GM06990 (cell line): ENCODE data around the gene DDAH1.

Source experiments
- DNase-seq: peaks from one replicate; pipeline ENCODE4 v3.0.0-alpha.2; 2011; ENCODE audit not compliant: insufficient read length; ENCODE audit errors: extremely low read depth
- H3K27me3 ChIP-seq: replicated peaks from 2 replicates; pipeline ENCODE4 v1.6.0; 2011; ENCODE audit warnings: low read length; ENCODE audit not compliant: control insufficient read depth, insufficient read depth
- H3K36me3 ChIP-seq: 2 replicates; pipeline ENCODE4 v1.5.1; 2011; ENCODE audit warnings: low read length; ENCODE audit not compliant: control insufficient read depth, insufficient read depth
- H3K4me3 ChIP-seq: replicated peaks from 2 replicates; pipeline ENCODE4 v1.5.1; 2011; ENCODE audit warnings: low read depth, mild to moderate bottlenecking, control low read depth, low read length
- CTCF ChIP-seq: IDR thresholded peaks from 2 replicates; pipeline ENCODE4 v1.5.1; 2011; ENCODE audit warnings: low read length, control low read depth, mild to moderate bottlenecking, inconsistent platforms; ENCODE audit not compliant: insufficient read depth, poor library complexity, severe bottlenecking

The DDAH1 gene

DNA sequence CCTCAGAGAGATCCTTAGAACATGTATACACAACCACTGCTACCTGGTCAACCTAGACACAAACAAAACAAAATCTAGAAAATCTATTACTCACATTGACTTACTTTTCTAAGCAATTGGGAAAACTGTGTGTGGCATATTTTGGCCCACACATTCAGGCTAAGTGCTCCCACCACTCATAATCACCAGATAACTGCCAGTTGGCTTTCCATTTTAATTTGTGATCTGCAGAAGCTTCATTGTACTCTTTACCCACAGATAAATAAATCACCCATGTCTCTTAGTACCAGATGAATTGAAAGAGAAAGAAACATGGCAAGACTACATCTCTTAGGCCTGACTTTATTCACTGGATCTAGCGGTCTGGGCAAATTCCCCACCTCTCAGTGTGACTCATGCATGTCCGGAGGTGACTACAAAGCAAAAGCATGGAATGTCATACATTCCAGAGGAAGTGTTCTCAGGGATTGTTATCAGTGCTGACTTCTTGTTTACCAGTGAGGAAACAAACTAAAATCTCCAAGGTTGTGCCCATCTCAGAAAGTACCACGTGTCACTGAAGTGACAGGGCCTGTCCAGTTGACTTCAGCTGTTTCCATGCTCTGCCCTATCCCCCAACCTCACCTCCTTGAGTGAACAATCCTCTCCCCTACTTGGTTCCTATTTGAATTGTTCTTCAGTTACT is 136.1 kb downstream of the DDAH1 start:
- H3K4me3 ChIP-seq: no peak overlapping the region
- H3K27me3 ChIP-seq: no peaks in the 10 kb centered on the region
- H3K36me3 ChIP-seq: no peaks in the 10 kb centered on the region
- no peak for DNase-seq
- no peak for TF ChIP-seq CTCF

- TF ChIP-seq CTCF: no peak
Observed at GRCh38 chr1:85327759-85328158, 137.2 kb downstream of the DDAH1 start.

DNA sequence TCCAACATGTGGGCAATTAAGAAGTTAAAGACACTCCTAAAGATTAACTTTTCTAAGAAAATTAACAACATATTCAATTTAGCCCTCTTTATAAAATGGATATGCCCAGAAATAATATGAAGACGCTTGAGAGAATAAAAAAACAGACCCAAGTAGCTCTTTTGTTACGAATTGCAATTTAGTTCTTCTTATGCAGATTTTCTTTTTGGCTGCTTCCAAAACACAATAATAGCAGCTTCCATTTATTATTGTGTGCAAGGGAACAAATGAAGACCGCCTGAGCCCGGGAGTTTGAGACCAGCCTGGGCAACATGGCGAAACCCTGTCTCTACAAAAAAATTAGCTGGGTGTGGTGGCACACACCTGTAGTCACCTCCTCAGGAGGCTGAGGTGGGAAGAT is 138.1 kb downstream of the DDAH1 start:
- Histone ChIP-seq H3K27me3 (no peaks in the 10 kb centered on the region), H3K4me3 (no peak overlapping the region), H3K36me3 (no peaks in the 10 kb centered on the region)
- no peak for TF ChIP-seq CTCF
- no peak for DNase-seq

More at GRCh38 chr1:85327759-85328158, 137.2 kb downstream of the DDAH1 start:
- Histone ChIP-seq H3K4me3 (no peak overlapping the region), H3K36me3 (no peaks in the 10 kb centered on the region), H3K27me3 (no peaks in the 10 kb centered on the region)
- DNase-seq: no peak

- Histone ChIP-seq H3K36me3 (no peaks in the 10 kb centered on the region), H3K27me3 (no peaks in the 10 kb centered on the region), H3K4me3 (no peak overlapping the region)
- no peak for TF ChIP-seq CTCF
- no peak for DNase-seq
Observed at GRCh38 chr1:85326336-85326735, 138.6 kb downstream of the DDAH1 start.

GRCh38 chr1:85325920-85326319 is 139.0 kb downstream of the DDAH1 start:
- H3K27me3 ChIP-seq: no peaks in the 10 kb centered on the region
- H3K4me3 ChIP-seq: no peak overlapping the region
- no peak for TF ChIP-seq CTCF
- H3K36me3 ChIP-seq: no peaks in the 10 kb centered on the region
- no peak for DNase-seq

- H3K4me3 ChIP-seq: no peak overlapping the region
- no peak for DNase-seq
- no peaks in the 10 kb centered on the region for H3K36me3 ChIP-seq
- no peak for TF ChIP-seq CTCF
- H3K27me3 ChIP-seq: no peaks in the 10 kb centered on the region
Observed at GRCh38 chr1:85323770-85324169, 141.2 kb downstream of the DDAH1 start.
